ENCODE results near the gene OR5H1. TPM values are rescaled to one million over a fixed set of nuclear protein-coding genes. Genes with fewer than 3 reads are reported as not detected.

The OR5H1 gene
- total and polyA plus RNA-seq, 9 of the 15 experiments (the other 6 are each of a cell fraction or from before 2014, with no cell fraction given): not detected

DNA sequence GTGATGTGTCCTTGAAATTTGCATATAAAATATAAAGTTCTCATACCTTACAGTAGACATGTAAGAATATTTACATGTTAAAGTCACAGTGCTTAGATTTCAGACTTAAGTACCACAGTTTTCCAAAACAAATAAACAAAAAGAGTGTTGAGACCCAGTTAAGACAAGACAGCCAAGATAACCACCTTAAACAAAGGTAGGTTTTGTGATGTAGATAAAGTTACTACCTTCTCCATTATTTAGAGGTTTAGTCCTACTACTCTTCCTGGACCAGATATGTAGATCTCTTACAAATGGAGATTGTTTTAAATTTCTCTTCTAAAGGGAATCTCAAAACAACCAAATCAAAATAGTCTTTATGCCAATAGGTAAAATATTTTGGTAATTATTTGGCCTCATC, 51.7 kb downstream of the OR5H1 start (continued):
- TF ChIP-seq, protein P1, sequence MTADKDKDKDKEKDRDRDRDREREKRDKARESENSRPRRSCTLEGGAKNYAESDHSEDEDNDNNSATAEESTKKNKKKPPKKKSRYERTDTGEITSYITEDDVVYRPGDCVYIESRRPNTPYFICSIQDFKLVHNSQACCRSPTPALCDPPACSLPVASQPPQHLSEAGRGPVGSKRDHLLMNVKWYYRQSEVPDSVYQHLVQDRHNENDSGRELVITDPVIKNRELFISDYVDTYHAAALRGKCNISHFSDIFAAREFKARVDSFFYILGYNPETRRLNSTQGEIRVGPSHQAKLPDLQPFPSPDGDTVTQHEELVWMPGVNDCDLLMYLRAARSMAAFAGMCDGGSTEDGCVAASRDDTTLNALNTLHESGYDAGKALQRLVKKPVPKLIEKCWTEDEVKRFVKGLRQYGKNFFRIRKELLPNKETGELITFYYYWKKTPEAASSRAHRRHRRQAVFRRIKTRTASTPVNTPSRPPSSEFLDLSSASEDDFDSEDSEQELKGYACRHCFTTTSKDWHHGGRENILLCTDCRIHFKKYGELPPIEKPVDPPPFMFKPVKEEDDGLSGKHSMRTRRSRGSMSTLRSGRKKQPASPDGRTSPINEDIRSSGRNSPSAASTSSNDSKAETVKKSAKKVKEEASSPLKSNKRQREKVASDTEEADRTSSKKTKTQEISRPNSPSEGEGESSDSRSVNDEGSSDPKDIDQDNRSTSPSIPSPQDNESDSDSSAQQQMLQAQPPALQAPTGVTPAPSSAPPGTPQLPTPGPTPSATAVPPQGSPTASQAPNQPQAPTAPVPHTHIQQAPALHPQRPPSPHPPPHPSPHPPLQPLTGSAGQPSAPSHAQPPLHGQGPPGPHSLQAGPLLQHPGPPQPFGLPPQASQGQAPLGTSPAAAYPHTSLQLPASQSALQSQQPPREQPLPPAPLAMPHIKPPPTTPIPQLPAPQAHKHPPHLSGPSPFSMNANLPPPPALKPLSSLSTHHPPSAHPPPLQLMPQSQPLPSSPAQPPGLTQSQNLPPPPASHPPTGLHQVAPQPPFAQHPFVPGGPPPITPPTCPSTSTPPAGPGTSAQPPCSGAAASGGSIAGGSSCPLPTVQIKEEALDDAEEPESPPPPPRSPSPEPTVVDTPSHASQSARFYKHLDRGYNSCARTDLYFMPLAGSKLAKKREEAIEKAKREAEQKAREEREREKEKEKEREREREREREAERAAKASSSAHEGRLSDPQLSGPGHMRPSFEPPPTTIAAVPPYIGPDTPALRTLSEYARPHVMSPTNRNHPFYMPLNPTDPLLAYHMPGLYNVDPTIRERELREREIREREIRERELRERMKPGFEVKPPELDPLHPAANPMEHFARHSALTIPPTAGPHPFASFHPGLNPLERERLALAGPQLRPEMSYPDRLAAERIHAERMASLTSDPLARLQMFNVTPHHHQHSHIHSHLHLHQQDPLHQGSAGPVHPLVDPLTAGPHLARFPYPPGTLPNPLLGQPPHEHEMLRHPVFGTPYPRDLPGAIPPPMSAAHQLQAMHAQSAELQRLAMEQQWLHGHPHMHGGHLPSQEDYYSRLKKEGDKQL (CRISPR knock-in tag; IDR thresholded peaks at IDR 0.05; ENCODE audit: borderline replicate concordance): no peak
- TF ChIP-seq ZNF766 (CRISPR knock-in tag; conservative IDR thresholded peaks at IDR 0.05) (no peak), NFXL1 (CRISPR knock-in tag; IDR thresholded peaks at IDR 0.05) (no peak), FUS (optimal IDR thresholded peaks at IDR 0.05; ENCODE audit: low read depth, low read length) (no peak), HINFP (tag; conservative IDR thresholded peaks at IDR 0.05; ENCODE audit: low read depth) (no peak)
